ENCODE data around the gene SPRR2D.

DNA sequence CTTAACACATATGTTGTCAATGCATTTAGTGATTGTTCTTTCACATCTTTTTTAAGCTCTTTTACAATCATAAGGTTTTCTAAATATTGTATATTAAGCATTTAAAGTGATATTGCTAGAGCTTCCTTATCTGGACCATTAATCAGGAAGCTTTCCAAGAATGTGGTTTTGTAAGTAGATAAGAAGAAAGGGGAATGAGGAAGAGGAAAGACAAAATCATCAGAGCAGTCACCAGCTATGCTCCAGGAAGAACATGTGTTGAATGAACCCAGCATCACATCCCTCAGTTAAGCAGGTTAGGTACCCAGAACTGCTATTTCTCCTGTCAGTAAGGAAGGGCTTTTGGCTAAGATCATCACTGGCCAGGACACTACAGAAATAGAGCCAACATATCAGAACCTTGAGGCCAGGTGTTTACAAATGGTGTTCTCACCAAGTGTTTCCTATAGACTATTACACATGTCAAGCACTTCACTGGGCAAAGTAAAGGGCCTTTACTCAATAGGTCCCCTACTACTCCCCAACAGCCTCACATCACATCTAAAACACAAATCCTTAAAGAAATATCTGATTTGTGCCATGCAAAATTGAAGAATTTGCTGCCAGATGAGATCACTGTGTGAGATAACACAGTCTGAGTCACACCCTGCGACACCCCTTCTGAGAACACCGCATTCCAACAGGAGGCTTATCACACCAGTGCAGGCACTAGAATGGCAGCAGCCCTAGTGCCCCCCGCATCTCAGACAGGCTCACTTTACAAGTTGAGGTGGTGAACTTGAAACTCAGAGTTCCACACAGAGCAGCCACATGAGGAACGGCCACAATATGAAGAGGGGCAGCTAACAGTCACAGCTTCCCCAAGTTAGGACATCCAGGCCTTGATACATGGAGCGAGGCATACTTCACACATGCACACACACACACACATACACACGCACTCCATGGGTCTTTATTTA lies 18.2 kb upstream of the SPRR2D start:
- TF ChIP-seq, protein P1, sequence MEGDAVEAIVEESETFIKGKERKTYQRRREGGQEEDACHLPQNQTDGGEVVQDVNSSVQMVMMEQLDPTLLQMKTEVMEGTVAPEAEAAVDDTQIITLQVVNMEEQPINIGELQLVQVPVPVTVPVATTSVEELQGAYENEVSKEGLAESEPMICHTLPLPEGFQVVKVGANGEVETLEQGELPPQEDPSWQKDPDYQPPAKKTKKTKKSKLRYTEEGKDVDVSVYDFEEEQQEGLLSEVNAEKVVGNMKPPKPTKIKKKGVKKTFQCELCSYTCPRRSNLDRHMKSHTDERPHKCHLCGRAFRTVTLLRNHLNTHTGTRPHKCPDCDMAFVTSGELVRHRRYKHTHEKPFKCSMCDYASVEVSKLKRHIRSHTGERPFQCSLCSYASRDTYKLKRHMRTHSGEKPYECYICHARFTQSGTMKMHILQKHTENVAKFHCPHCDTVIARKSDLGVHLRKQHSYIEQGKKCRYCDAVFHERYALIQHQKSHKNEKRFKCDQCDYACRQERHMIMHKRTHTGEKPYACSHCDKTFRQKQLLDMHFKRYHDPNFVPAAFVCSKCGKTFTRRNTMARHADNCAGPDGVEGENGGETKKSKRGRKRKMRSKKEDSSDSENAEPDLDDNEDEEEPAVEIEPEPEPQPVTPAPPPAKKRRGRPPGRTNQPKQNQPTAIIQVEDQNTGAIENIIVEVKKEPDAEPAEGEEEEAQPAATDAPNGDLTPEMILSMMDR (IDR thresholded peaks at IDR 0.05), result no peak
- TF ChIP-seq POLR2A (IDR thresholded peaks at IDR 0.05), result no peak

Data from heart left ventricle (tissue), 13 donors.